CD14-positive monocyte (primary cell): ENCODE data around the gene CDH15. TPM values are rescaled to one million over a fixed set of nuclear protein-coding genes. Genes with fewer than 3 reads are reported as not detected.

ENCODE experiments used
- DNase-seq, 3 donors: peaks; one replicate each; pipeline ENCODE4 v3.0.0-alpha.2; 2011 to 2022
- H2AFZ ChIP-seq: 2 replicates; pipeline ENCODE4 v1.6.0; 2012; ENCODE audit warnings: mild to moderate bottlenecking, low read depth, low read length, inconsistent platforms; ENCODE audit not compliant: insufficient read depth, poor library complexity, severe bottlenecking
- H3K27ac ChIP-seq, 2 donors: 1 replicate in 1 of 2; 2 replicates in 1 of 2; pipeline ENCODE4 v1.5.1; 2012 to 2013; ENCODE audit warnings: low read length in 2 of 2, control low read depth in 1 of 2, inconsistent platforms in 1 of 2, low read depth in 1 of 2, mild to moderate bottlenecking in 1 of 2
- H3K27me3 ChIP-seq, 2 donors: one replicate each; pipeline versions ENCODE4 v1.6.0 to v1.6.1; 2011 to 2013; ENCODE audit warnings: low read length in 2 of 2; ENCODE audit not compliant: control insufficient read depth in 2 of 2, insufficient read depth in 2 of 2
- H3K36me3 ChIP-seq, 2 donors: replicated peaks in 1 of 2; 1 replicate in 1 of 2; 2 replicates in 1 of 2; pipeline versions ENCODE4 v1.5.1 to v1.6.1; 2012 to 2013; ENCODE audit warnings: low read length in 2 of 2, control low read depth in 1 of 2, inconsistent platforms in 1 of 2, mild to moderate bottlenecking in 1 of 2; ENCODE audit not compliant: insufficient read depth in 2 of 2, control insufficient read depth in 1 of 2
- H3K4me1 ChIP-seq, 2 donors: 1 replicate in 1 of 2; 2 replicates in 1 of 2; pipeline versions ENCODE4 v1.5.1 to v1.6.1; 2012 to 2013; ENCODE audit warnings: low read length in 2 of 2, control low read depth in 1 of 2, inconsistent platforms in 1 of 2, mild to moderate bottlenecking in 1 of 2, moderate library complexity in 1 of 2; ENCODE audit not compliant: insufficient read depth in 2 of 2, control insufficient read depth in 1 of 2
- H3K4me2 ChIP-seq: replicated peaks from 2 replicates; pipeline ENCODE3; 2012; ENCODE audit warnings: low read length, moderate library complexity, mild to moderate bottlenecking; ENCODE audit not compliant: poor library complexity, severe bottlenecking; ENCODE audit errors: extremely low read depth
- H3K4me3 ChIP-seq, 3 experiments: fragments of 200-600 bp in 1 of 3; sonication (generic) in 1 of 3; replicated peaks in 1 of 3; 1 replicate in 2 of 3; 2 replicates in 1 of 3; pipeline ENCODE4 v1.5.1; 2011 to 2013; ENCODE audit warnings: low read length in 3 of 3, mild to moderate bottlenecking in 3 of 3, control low read depth in 2 of 3, low read depth in 2 of 3, inconsistent platforms in 1 of 3, moderate library complexity in 1 of 3
- H3K79me2 ChIP-seq: 2 replicates; pipeline ENCODE4 v1.6.0; 2012; ENCODE audit warnings: mild to moderate bottlenecking, control low read depth, inconsistent platforms, low read length, moderate library complexity; ENCODE audit not compliant: insufficient read depth
- H3K9ac ChIP-seq: 2 replicates; pipeline ENCODE4 v1.6.0; 2017; ENCODE audit warnings: low read length, mild to moderate bottlenecking; ENCODE audit not compliant: insufficient read depth, poor library complexity, severe bottlenecking
- H3K9me3 ChIP-seq, 2 donors: replicated peaks in 1 of 2; 1 replicate in 1 of 2; 2 replicates in 1 of 2; pipeline versions ENCODE4 v1.5.1 to v1.6.1; 2012 to 2013; ENCODE audit warnings: low read length in 2 of 2, control low read depth in 1 of 2; ENCODE audit not compliant: control insufficient read depth in 1 of 2, insufficient read depth in 1 of 2
- H4K20me1 ChIP-seq: 2 replicates; pipeline ENCODE4 v1.6.0; 2012; ENCODE audit warnings: mild to moderate bottlenecking, low read length, control low read depth, moderate library complexity; ENCODE audit not compliant: insufficient read depth
- H3K27ac Mint-ChIP-seq, 7 donors: one replicate each; pipeline ENCODE4 v1.8.0; 2020; ENCODE audit warnings: mild to moderate bottlenecking in 7 of 7, mixed read lengths in 7 of 7, moderate library complexity in 6 of 7, inconsistent platforms in 2 of 7
- H3K27me3 Mint-ChIP-seq, 3 donors: one replicate each; pipeline ENCODE4 v1.8.0; 2021 to 2022; ENCODE audit warnings: low read depth in 3 of 3, mild to moderate bottlenecking in 3 of 3, mixed read lengths in 3 of 3, moderate library complexity in 3 of 3, inconsistent platforms in 1 of 3
- H3K36me3 Mint-ChIP-seq, 2 donors: one replicate each; pipeline ENCODE4 v1.8.0; 2020; ENCODE audit warnings: mixed read lengths in 2 of 2, inconsistent platforms in 1 of 2, mild to moderate bottlenecking in 1 of 2
- H3K4me1 Mint-ChIP-seq: one replicate; pipeline ENCODE4 v1.8.0; 2020; ENCODE audit warnings: mild to moderate bottlenecking, mixed read lengths
- H3K4me3 Mint-ChIP-seq, 2 donors: one replicate each; pipeline ENCODE4 v1.8.0; 2020; ENCODE audit warnings: mild to moderate bottlenecking in 2 of 2, mixed read lengths in 2 of 2, moderate library complexity in 1 of 2
- H3K9me3 Mint-ChIP-seq, 7 donors: one replicate each; pipeline ENCODE4 v1.8.0; 2020 to 2022; ENCODE audit warnings: mixed read lengths in 7 of 7, mild to moderate bottlenecking in 6 of 7, moderate library complexity in 6 of 7, inconsistent platforms in 2 of 7
- CTCF ChIP-seq: fragments of 200-600 bp; IDR thresholded peaks from one replicate; pipeline ENCODE4 v1.8.0; 2022; ENCODE audit warnings: antibody characterized with exemption, mild to moderate bottlenecking
- WGBS: methylation state at CpG from one replicate; pipeline ENCODE4 v1.1.5; 2013; ENCODE audit warnings: missing lambda C conversion rate; ENCODE audit not compliant: insufficient coverage; 5-methylcytosine and 5-hydroxymethylcytosine counted together
- intact Hi-C, 2 donors: fragments of 100-400 bp; cut with micrococcal nuclease; formaldehyde crosslinking; loops; one replicate each; pipeline versions ENCODE4 v1.15.0 to v1.15.1; 2023
- polyA plus RNA-seq, 3 donors: library from polyadenylated mRNA; depleted of rRNA in 1 of 3; unstranded in 2 of 3; stranded (reverse) in 1 of 3; fragments of 300-500 nt in 2 of 3; fragments of >200 nt in 1 of 3; fragmentation: Illumina TruSeq in 2 of 3; gene quantifications; 1 replicate in 2 of 3; 2 replicates in 1 of 3; pipeline ENCODE4 v1.2.3, GENCODE V29; 2012 to 2021

The CDH15 gene
- polyA plus RNA-seq, 3 donors: not detected

DNA sequence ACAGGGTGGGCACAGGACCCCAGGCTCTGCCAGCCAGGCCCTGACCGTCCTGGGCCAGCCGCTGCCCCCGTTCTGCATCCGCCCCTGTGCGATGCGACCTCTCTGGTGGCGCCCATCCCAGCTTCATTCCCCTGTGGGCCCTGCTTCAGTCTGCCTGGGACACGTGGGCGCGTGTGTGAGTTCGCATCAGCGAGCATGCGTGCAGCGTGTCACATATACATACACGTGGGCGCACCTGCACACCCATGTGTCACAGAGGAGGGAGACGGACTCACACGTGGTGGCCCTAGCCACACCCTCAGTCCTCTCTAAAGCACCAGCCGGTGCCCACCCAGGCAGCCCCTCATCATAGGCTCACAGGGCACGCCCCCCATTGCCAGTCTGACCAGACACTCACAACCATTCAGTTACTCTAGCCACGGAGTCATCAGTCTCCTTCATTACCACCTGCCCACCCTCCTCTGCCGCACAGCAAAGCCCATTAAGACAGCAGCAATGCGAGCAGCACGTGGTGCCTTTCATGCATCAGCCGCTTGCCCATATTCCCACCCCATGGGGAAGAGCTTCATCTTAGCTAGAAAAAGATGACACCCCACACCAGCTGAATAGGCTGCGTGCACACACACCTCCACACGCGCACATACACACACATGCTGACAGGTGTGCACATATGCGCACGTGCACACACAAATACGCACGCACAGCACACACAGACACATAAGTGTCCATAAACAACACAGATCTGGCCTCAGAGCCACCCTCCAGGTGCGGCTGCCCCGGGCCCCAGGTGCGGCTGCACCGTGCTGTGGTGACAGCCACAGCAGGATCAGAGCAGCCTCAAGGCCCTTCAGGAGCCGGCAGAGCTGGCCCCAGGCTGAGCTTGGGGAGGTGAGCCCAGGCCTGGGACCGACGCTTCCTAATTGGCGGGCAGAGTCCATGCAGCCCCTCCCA, 9.5 kb upstream of the CDH15 start:
- H3K27me3 ChIP-seq: no peaks in the 10 kb centered on the region
- Mint-ChIP-seq H3K9me3 (peaks cover 0 to 5% (median 0%) of the 10 kb centered on the region in 7 donors), H3K4me1 (no peaks in the 10 kb centered on the region), H3K27me3 (peaks cover 0 to 10% (median 10%) of the 10 kb centered on the region in 3 donors), H3K27ac (no peak overlapping the region), H3K36me3 (no peaks in the 10 kb centered on the region), H3K4me3 (no peak overlapping the region)
- DNase-seq: no peak
- no peak overlapping the region for H2AFZ ChIP-seq
- H3K4me3 ChIP-seq: no peak overlapping the region
- H3K9me3 ChIP-seq: no peaks in the 10 kb centered on the region
- no peak overlapping the region for H3K27ac ChIP-seq
- no peak overlapping the region for H3K4me2 ChIP-seq
- H3K4me1 ChIP-seq: peaks cover 1 to 3% of the 10 kb centered on the region in 2 donors
- intact Hi-C loops: no loop called here
- H3K9ac ChIP-seq: no peak overlapping the region
- H3K36me3 ChIP-seq: no peaks in the 10 kb centered on the region
- no peaks in the 10 kb centered on the region for H3K79me2 ChIP-seq
- no peak for TF ChIP-seq CTCF
- no peaks in the 10 kb centered on the region for H4K20me1 ChIP-seq
- 96% methylated on average over 37 of the region's 40 CpGs for WGBS

GRCh38 chr16:89163297-89163696, 8.3 kb upstream of the CDH15 start:
- no peak overlapping the region for H3K9ac ChIP-seq
- no peak for TF ChIP-seq CTCF

More at GRCh38 chr16:89163297-89163696, 8.3 kb upstream of the CDH15 start:
- H3K27ac Mint-ChIP-seq: no peak overlapping the region
- H2AFZ ChIP-seq: no peak overlapping the region
- no peaks in the 10 kb centered on the region for H3K27me3 ChIP-seq
- WGBS: 84% methylated on average over 5 of the region's 9 CpGs
- peaks cover 0 to 5% (median 0%) of the 10 kb centered on the region in 7 donors for H3K9me3 Mint-ChIP-seq
- no peak for DNase-seq
- no peaks in the 10 kb centered on the region for H4K20me1 ChIP-seq
- H3K4me3 Mint-ChIP-seq: no peak overlapping the region
- no peak overlapping the region for H3K4me2 ChIP-seq
- peaks cover 7 to 10% of the 10 kb centered on the region in 2 donors for H3K4me1 ChIP-seq
- intact Hi-C loops: no loop called here
- peaks cover 0 to 12% (median 10%) of the 10 kb centered on the region in 3 donors for H3K27me3 Mint-ChIP-seq
- no peaks in the 10 kb centered on the region for H3K9me3 ChIP-seq
- no peaks in the 10 kb centered on the region for H3K79me2 ChIP-seq
- no peak overlapping the region for H3K4me3 ChIP-seq
- H3K27ac ChIP-seq: no peak overlapping the region
- H3K36me3 Mint-ChIP-seq: no peaks in the 10 kb centered on the region
- no peaks in the 10 kb centered on the region for H3K36me3 ChIP-seq
- H3K4me1 Mint-ChIP-seq: no peaks in the 10 kb centered on the region
